DOHH2 (cell line): ENCODE data around the gene PLPP3.

Experiments
- EZH2phosphoT487 ChIP-seq: fragments of 200-600 bp; sonication (generic); IDR thresholded peaks from 2 replicates; pipeline ENCODE4 v1.6.1; 2017; ENCODE audit warnings: borderline replicate concordance, mild to moderate bottlenecking, antibody characterized with exemption, low read length, moderate library complexity, mixed read lengths
- TF ChIP-seq, protein P1 (sequence below): fragments of 200-600 bp; sonication (generic); IDR thresholded peaks from one replicate; pipeline ENCODE4 v1.5.1; 2014; ENCODE audit warnings: antibody characterized with exemption, mild to moderate bottlenecking, low read depth, low read length; ENCODE audit not compliant: poor library complexity, severe bottlenecking

DNA sequence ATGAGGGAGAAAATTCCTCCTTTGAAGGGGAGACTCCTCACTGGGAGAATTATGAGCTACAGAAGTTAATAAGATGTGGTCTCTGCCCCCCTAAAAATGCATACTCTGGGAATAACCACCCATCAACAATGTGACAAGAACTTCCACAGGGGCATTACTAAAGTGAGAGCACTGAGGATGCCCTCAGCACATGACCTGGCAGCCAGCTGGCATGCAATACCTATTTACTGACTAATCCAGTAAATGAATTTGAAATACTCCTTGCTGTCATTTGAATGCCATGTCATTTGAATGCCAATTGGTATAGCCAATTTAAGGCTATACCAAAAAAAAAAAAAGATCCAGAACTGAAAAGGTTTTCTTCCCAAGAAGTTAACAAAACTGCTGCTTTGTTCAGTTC lies 30.8 kb downstream of the PLPP3 start:
- TF ChIP-seq, protein P1, sequence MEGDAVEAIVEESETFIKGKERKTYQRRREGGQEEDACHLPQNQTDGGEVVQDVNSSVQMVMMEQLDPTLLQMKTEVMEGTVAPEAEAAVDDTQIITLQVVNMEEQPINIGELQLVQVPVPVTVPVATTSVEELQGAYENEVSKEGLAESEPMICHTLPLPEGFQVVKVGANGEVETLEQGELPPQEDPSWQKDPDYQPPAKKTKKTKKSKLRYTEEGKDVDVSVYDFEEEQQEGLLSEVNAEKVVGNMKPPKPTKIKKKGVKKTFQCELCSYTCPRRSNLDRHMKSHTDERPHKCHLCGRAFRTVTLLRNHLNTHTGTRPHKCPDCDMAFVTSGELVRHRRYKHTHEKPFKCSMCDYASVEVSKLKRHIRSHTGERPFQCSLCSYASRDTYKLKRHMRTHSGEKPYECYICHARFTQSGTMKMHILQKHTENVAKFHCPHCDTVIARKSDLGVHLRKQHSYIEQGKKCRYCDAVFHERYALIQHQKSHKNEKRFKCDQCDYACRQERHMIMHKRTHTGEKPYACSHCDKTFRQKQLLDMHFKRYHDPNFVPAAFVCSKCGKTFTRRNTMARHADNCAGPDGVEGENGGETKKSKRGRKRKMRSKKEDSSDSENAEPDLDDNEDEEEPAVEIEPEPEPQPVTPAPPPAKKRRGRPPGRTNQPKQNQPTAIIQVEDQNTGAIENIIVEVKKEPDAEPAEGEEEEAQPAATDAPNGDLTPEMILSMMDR: no peak
- no peak for TF ChIP-seq EZH2phosphoT487
